K562 (cell line): Measurements from ENCODE around the gene TIMM44. TPM values are rescaled to one million over a fixed set of nuclear protein-coding genes. Genes with fewer than 3 reads are reported as not detected.

Source experiments
- BACH1 ChIP-seq: fragments of 200-800 bp; sonication (Bioruptor generic); IDR thresholded peaks from 2 replicates; pipeline ENCODE4 v1.6.1; 2016; ENCODE audit warnings: missing genetic modification characterization, missing compliant biosample characterization
- BCL6 ChIP-seq: fragments of 250-450 bp; sonication (Bioruptor Pico); IDR thresholded peaks from 2 replicates; pipeline ENCODE4 v1.4.0; 2020
- CREB1 ChIP-seq, 2 experiments: sonication (generic) in 1 of 2; formaldehyde crosslinking in 1 of 2; IDR thresholded peaks; 2 replicates each; pipeline versions ENCODE4 v1.6.1 to v1.8.0; 2012 to 2022; ENCODE audit warnings: inconsistent platforms in 1 of 2, mild to moderate bottlenecking in 1 of 2, missing genetic modification reagents in 1 of 2, moderate library complexity in 1 of 2
- GTF3C2 ChIP-seq: IDR thresholded peaks from 3 replicates; pipeline ENCODE4 v1.6.1; 2011; ENCODE audit warnings: borderline replicate concordance, mild to moderate bottlenecking, moderate library complexity; ENCODE audit not compliant: insufficient read length; ENCODE audit errors: extremely low read depth
- KDM5B ChIP-seq: fragments of 200-600 bp; sonication (generic); IDR thresholded peaks from 2 replicates; pipeline ENCODE4 v1.6.1; 2012; ENCODE audit warnings: low read depth, mild to moderate bottlenecking, moderate library complexity, low read length, control low read depth, inconsistent platforms; ENCODE audit not compliant: insufficient replicate concordance
- MTA1 ChIP-seq: fragments of 450-650 bp; IDR thresholded peaks from 2 replicates; pipeline ENCODE4 v1.6.1; 2017; ENCODE audit warnings: borderline replicate concordance
- PREB ChIP-seq: sonication (generic); formaldehyde crosslinking; IDR thresholded peaks from 2 replicates; pipeline ENCODE4 v1.8.1; 2023; ENCODE audit warnings: mild to moderate bottlenecking, missing genetic modification reagents
- RBFOX2 ChIP-seq: fragments of 200-400 bp; formaldehyde crosslinking; IDR thresholded peaks from 2 replicates; pipeline ENCODE4 v1.6.1; 2017; ENCODE audit warnings: low read depth, mild to moderate bottlenecking, low read length, moderate library complexity
- SMAD4 ChIP-seq: fragments of 250-450 bp; sonication (Bioruptor Pico); conservative IDR thresholded peaks from 2 replicates; pipeline ENCODE4 v1.8.0; 2021; ENCODE audit warnings: inconsistent platforms, mild to moderate bottlenecking, moderate library complexity
- XRCC5 ChIP-seq: fragments of 200-400 bp; formaldehyde crosslinking; IDR thresholded peaks from 2 replicates; pipeline ENCODE4 v1.6.1; 2017; ENCODE audit warnings: low read depth, mild to moderate bottlenecking, low read length
- ZBTB11 ChIP-seq, 3 experiments: fragments of 200-800 bp in 1 of 3; fragments of 250-450 bp in 1 of 3; fragments of 450-650 bp in 1 of 3; sonication (Bioruptor Pico) in 1 of 3; sonication (Bioruptor generic) in 1 of 3; formaldehyde crosslinking in 1 of 3; IDR thresholded peaks; 2 replicates each; pipeline versions ENCODE4 v1.6.1 to v1.8.0; 2016 to 2022; ENCODE audit warnings: mild to moderate bottlenecking in 2 of 3, missing genetic modification characterization in 2 of 3, missing compliant biosample characterization in 1 of 3, moderate library complexity in 1 of 3
- ZBTB33 ChIP-seq: sonication (generic); formaldehyde crosslinking; IDR thresholded peaks from 2 replicates; pipeline ENCODE4 v1.8.1; 2023; ENCODE audit warnings: mild to moderate bottlenecking, missing genetic modification reagents
- ZNF511 ChIP-seq: sonication (generic); formaldehyde crosslinking; IDR thresholded peaks from 2 replicates; pipeline ENCODE4 v1.8.0; 2022; ENCODE audit warnings: mild to moderate bottlenecking, missing genetic modification reagents
- ZNF551 ChIP-seq: fragments of 250-450 bp; sonication (Bioruptor Pico); IDR thresholded peaks from 2 replicates; pipeline ENCODE4 v1.5.0; 2021; ENCODE audit warnings: mild to moderate bottlenecking, moderate library complexity
- ZNF644 ChIP-seq: fragments of 200-800 bp; sonication (Bioruptor generic); IDR thresholded peaks from 2 replicates; pipeline ENCODE4 v1.6.1; 2016; ENCODE audit warnings: low read depth, missing genetic modification characterization, missing compliant biosample characterization
- polyA plus RNA-seq, 8 experiments: library from polyadenylated mRNA; depleted of rRNA in 4 of 8; stranded (reverse) in 5 of 8; unstranded in 3 of 8; fragments of >200 nt; fragmentation: Nextera tagmentation in 2 of 8; fragmentation: Illumina TruSeq in 1 of 8; extraction: Ambion mirVana in 2 of 8; extraction: Trizol in 1 of 8; gene quantifications; 2 replicates each; pipeline versions ENCODE4 v1.2.1 to v1.2.3, GENCODE V29; 2011 to 2014; ENCODE audit warnings: inconsistent platforms in 1 of 8, missing spikeins in 1 of 8
- total RNA-seq, 7 experiments: library from RNA; depleted of rRNA in 6 of 7; stranded (reverse); fragments of >200 nt in 6 of 7; fragmentation: Illumina TruSeq in 2 of 7; extraction: Trizol in 2 of 7; gene quantifications; 2 replicates each; pipeline versions ENCODE4 v1.2.1 to v1.2.3, GENCODE V29; 2011 to 2021; ENCODE audit warnings: low replicate concordance in 1 of 7

Gene TIMM44
- total and polyA plus RNA-seq, 9 of the 15 experiments (the other 6 are each of a cell fraction or from before 2014, with no cell fraction given), result 10.3 to 231 (median 89.3) TPM

- TF ChIP-seq KDM5B, result peak; percentile 86
- no peak for TF ChIP-seq BACH1 (tag)
- no peak for TF ChIP-seq MTA1
- no peak for TF ChIP-seq ZBTB11 (CRISPR knock-in tag; IDR thresholded peaks at IDR 0.05)
- no peak for TF ChIP-seq ZNF511 (CRISPR knock-in tag)
- no peak for TF ChIP-seq ZNF551 (CRISPR knock-in tag)
- peak; percentile 80 for TF ChIP-seq RBFOX2
- TF ChIP-seq ZBTB33 (CRISPR knock-in tag), result 0 out of 2 replicates have a peak, but pooled peaks have one; percentile 9
- no peak for TF ChIP-seq XRCC5
- no peak for TF ChIP-seq BCL6 (CRISPR knock-in tag)
- 0 out of 2 replicates have a peak, but pooled peaks have one; percentile 34 for TF ChIP-seq SMAD4 (CRISPR knock-in tag)
- no peak for TF ChIP-seq GTF3C2
- no peak for TF ChIP-seq PREB (CRISPR knock-in tag)
- TF ChIP-seq CREB1 (IDR thresholded peaks at IDR 0.05), result 0 out of 2 replicates have a peak, but pooled peaks have one; percentile 30
- no peak for TF ChIP-seq CREB1 (CRISPR knock-in tag; IDR thresholded peaks at IDR 0.05)
- TF ChIP-seq ZNF644 (tag), result no peak
These were observed 55.2 kb downstream of the TIMM44 start, which contains the start of gene LRRC8E (continued) for GRCh38 chr19:7888145-7888825.
